Endodermal cell (in vitro differentiated cells): ENCODE measurements around the gene RAB31. TPM values are rescaled to one million over a fixed set of nuclear protein-coding genes. Genes with fewer than 3 reads are reported as not detected.

Experiments
- DNase-seq: peaks from one replicate; pipeline ENCODE4 v3.0.0-alpha.2; 2017
- H3K27ac ChIP-seq: 2 replicates; pipeline ENCODE4 v1.5.1; 2013; ENCODE audit warnings: mild to moderate bottlenecking, low read depth, low read length, moderate library complexity
- H3K27me3 ChIP-seq: 2 replicates; pipeline ENCODE4 v1.6.1; 2013; ENCODE audit warnings: mild to moderate bottlenecking, low read length, moderate library complexity; ENCODE audit not compliant: insufficient read depth, control insufficient read depth, poor library complexity, severe bottlenecking
- H3K36me3 ChIP-seq: 2 replicates; pipeline ENCODE4 v1.7.0; 2013; ENCODE audit warnings: mild to moderate bottlenecking, low read length, moderate library complexity; ENCODE audit not compliant: control insufficient read depth, insufficient read depth
- H3K4me1 ChIP-seq: one replicate; pipeline ENCODE4 v1.7.0; 2013; ENCODE audit warnings: low read length; ENCODE audit not compliant: control insufficient read depth, insufficient read depth
- H3K4me3 ChIP-seq: 2 replicates; pipeline ENCODE4 v1.5.1; 2013; ENCODE audit warnings: mild to moderate bottlenecking, low read length, moderate library complexity
- H3K9ac ChIP-seq: 2 replicates; pipeline ENCODE4 v1.6.1; 2013; ENCODE audit warnings: mild to moderate bottlenecking, low read length, moderate library complexity; ENCODE audit not compliant: poor library complexity, severe bottlenecking; ENCODE audit errors: extremely low read depth
- H3K9me3 ChIP-seq: 2 replicates; pipeline ENCODE4 v1.6.1; 2013; ENCODE audit warnings: mild to moderate bottlenecking, low read length, moderate library complexity; ENCODE audit not compliant: control insufficient read depth
- H3K27ac Mint-ChIP-seq: 2 replicates; pipeline ENCODE4 v1.8.0; 2020; ENCODE audit warnings: mixed read lengths
- H3K27me3 Mint-ChIP-seq: 2 replicates; pipeline ENCODE4 v1.8.0; 2021; ENCODE audit warnings: mild to moderate bottlenecking, mixed read lengths; ENCODE audit not compliant: insufficient read depth
- H3K36me3 Mint-ChIP-seq: 2 replicates; pipeline ENCODE4 v1.8.0; 2020; ENCODE audit warnings: low read depth, mixed read lengths
- H3K4me1 Mint-ChIP-seq: 2 replicates; pipeline ENCODE4 v1.8.0; 2020; ENCODE audit warnings: mixed read lengths
- H3K4me3 Mint-ChIP-seq: 2 replicates; pipeline ENCODE4 v1.8.0; 2020; ENCODE audit warnings: mild to moderate bottlenecking, moderate library complexity, mixed read lengths
- H3K9me3 Mint-ChIP-seq: 2 replicates; pipeline ENCODE4 v1.8.0; 2020; ENCODE audit warnings: mild to moderate bottlenecking, mixed read lengths
- CTCF ChIP-seq: fragments of 200-600 bp; sonication (generic); conservative IDR thresholded peaks from 2 replicates; pipeline ENCODE4 v1.5.0; 2021; ENCODE audit warnings: antibody characterized with exemption, mild to moderate bottlenecking
- WGBS, 2 experiments: methylation state at CpG; one replicate each; pipeline versions ENCODE4 v1.1.5 to v1.1.7; 2013; ENCODE audit warnings: missing lambda C conversion rate in 2 of 2, mixed read lengths in 1 of 2; ENCODE audit not compliant: insufficient coverage in 1 of 2, insufficient read length in 1 of 2; 5-methylcytosine and 5-hydroxymethylcytosine counted together
- total RNA-seq, 2 donors: library from RNA; stranded (reverse); fragmentation: NEBNext Ultra II Directional in 1 of 2; extraction: Animal tissue kit (Norgen Biotek cat#: 25700) in 1 of 2; gene quantifications; 2 replicates in 1 of 2; 3 replicates in 1 of 2; pipeline ENCODE4 v1.2.1, GENCODE V29; 2021

The RAB31 gene
- total RNA-seq, 2 donors from 2014 or later, result 11.7 to 20.3 TPM

DNA sequence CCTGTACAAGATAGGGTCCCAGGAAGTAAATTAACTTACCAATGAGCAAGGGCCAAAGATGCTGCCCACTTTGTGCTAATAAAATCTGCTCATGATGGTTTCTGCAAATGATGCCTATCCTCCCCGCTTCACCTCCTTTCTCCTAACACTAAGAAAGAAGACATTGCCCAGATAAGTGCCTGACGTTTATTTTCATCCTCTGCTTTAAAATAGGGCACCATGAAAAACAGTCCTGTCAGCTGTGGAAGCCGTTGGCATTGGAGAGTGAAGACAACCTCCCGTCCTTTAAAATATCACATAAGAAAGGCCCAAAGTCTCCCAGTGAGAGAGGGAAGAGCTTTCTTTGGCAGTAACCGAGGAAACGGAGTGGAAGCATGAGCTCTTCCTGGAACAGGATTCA lies 176.0 kb downstream of the RAB31 start:
- Histone ChIP-seq H3K36me3 (no peaks in the 10 kb centered on the region), H3K4me1 (no peaks in the 10 kb centered on the region), H3K9ac (no peak overlapping the region), H3K4me3 (no peak overlapping the region), H3K9me3 (no peaks in the 10 kb centered on the region), H3K27me3 (peaks cover 26% of the 10 kb centered on the region), H3K27ac (no peak overlapping the region)
- peaks cover 6% of the 10 kb centered on the region for H3K4me1 Mint-ChIP-seq
- 91 to 92% methylated on average over 6 of the region's 6 CpGs for WGBS, 2 experiments
- H3K27ac Mint-ChIP-seq, result no peak overlapping the region
- H3K27me3 Mint-ChIP-seq, result peaks cover 64% of the 10 kb centered on the region
- no peak for TF ChIP-seq CTCF
- DNase-seq, result no peak
- H3K9me3 Mint-ChIP-seq, result peaks cover 2% of the 10 kb centered on the region
- H3K36me3 Mint-ChIP-seq, result no peaks in the 10 kb centered on the region
- H3K4me3 Mint-ChIP-seq, result no peak overlapping the region

- H3K9me3 ChIP-seq, result no peaks in the 10 kb centered on the region
- H3K36me3 ChIP-seq, result no peaks in the 10 kb centered on the region
- peaks cover 2% of the 10 kb centered on the region for H3K9me3 Mint-ChIP-seq
- H3K9ac ChIP-seq, result no peak overlapping the region
- H3K36me3 Mint-ChIP-seq, result no peaks in the 10 kb centered on the region
- peaks cover 66% of the 10 kb centered on the region for H3K27me3 Mint-ChIP-seq
- no peak overlapping the region for H3K4me3 ChIP-seq
- no peaks in the 10 kb centered on the region for H3K4me1 ChIP-seq
- H3K27ac ChIP-seq, result no peak overlapping the region
- no peak overlapping the region for H3K4me3 Mint-ChIP-seq
- TF ChIP-seq CTCF, result no peak
- no peak for DNase-seq
- no peak overlapping the region for H3K27ac Mint-ChIP-seq
- peaks cover 6% of the 10 kb centered on the region for H3K4me1 Mint-ChIP-seq
- H3K27me3 ChIP-seq, result peaks cover 26% of the 10 kb centered on the region
- 94 to 96% methylated on average over 11 to 12 of the region's 12 CpGs for WGBS, 2 experiments
These were observed 176.5 kb downstream of the RAB31 start for GRCh38 chr18:9884532-9885140.

DNA sequence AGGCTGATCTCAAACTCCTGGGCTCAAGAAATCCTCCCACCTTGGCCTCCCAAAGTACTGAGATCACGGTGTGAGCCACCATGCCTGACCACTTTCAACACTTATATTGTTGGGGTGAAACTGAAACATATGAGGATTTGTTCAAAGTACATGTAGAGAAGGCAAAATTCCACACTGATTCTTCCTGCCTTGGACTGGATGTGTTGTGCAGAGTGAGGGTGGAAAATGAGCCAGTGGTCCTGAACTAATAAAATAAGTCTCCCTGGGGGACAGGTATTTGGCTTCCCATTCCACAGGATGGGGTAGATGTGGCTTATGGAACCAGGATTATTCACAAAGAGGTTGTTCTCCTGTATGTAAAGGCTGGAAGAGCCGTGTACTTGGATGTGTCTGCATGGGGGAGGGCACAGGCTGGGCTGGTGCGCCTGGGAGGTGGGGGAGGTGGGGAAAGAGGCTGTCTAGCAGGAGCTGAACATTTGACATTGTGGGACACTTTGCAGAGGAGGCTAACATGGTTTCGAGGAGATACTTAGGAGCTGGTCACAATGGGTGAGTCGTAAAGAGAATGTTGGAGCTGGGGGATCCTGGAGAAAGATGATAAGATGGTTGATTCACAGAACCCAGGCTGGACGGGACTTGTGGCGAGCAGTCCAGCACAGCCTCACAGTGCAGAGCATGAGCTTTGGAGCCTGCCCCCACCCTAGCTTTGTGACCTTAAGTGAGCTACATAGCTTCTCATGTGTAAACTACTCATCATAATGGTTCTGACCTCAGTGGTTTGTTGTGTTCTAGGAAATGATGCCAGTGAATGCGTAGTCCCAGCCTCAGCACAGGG lies 177.3 kb downstream of the RAB31 start, which contains the start of gene TXNDC2:
TXNDC2 (plus strand) TSS at position 804 of the 835 bp plus-strand sequence. CDS start 708 bp downstream, outside the sequence.
- no peak within 1 kb of the TSS for H3K27ac Mint-ChIP-seq
- H3K36me3 ChIP-seq, result no peaks in the 10 kb centered on the region
- no peak for TF ChIP-seq CTCF

More for the DNA sequence above, 177.3 kb downstream of the RAB31 start, which contains the start of gene TXNDC2:
- Histone ChIP-seq H3K9me3 (no peaks in the 10 kb centered on the region), H3K27ac (no peak within 1 kb of the TSS), H3K9ac (no peak within 1 kb of the TSS), H3K4me1 (no peaks in the 10 kb centered on the region), H3K4me3 (no peak within 1 kb of the TSS), H3K27me3 (peaks cover 26% of the 10 kb centered on the region)
- no peaks in the 10 kb centered on the region for H3K36me3 Mint-ChIP-seq
- H3K9me3 Mint-ChIP-seq, result peaks cover 2% of the 10 kb centered on the region
- no peak for DNase-seq
- 92 to 97% methylated on average over 6 to 8 of the region's 8 CpGs for WGBS, 2 experiments
- H3K27me3 Mint-ChIP-seq, result peaks cover 70% of the 10 kb centered on the region
- H3K4me3 Mint-ChIP-seq, result no peak within 1 kb of the TSS
- H3K4me1 Mint-ChIP-seq, result peaks cover 6% of the 10 kb centered on the region
